ENCODE data around the gene KRTAP4-7. TPM values are rescaled to one million over a fixed set of nuclear protein-coding genes. Genes with fewer than 3 reads are reported as not detected.

Gene KRTAP4-7
- total RNA-seq, 3 donors from 2014 or later = not detected

DNA sequence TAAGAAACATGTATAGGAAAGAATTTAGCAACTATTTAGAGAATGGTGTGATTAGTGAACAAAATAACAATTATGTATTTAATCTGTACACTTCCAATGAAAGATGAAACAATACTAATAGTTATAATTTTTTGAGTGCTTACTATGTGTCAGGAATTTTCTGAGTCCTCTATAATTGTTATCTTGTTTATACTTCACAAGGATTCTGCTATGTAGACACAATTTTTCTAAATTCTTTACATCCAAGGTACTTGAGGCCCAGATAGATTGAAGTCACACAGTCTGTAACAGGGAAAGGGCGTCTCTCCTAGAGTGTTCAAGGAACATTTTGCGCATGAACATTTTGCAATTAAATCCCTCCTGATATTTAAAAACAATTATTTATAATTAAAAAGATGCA, 41.1 kb downstream of the KRTAP4-7 start:
- DNase-seq (no peak), ATAC-seq (no peak)
- no peak overlapping the region for H3K4me3 ChIP-seq
- TF ChIP-seq, protein P1, sequence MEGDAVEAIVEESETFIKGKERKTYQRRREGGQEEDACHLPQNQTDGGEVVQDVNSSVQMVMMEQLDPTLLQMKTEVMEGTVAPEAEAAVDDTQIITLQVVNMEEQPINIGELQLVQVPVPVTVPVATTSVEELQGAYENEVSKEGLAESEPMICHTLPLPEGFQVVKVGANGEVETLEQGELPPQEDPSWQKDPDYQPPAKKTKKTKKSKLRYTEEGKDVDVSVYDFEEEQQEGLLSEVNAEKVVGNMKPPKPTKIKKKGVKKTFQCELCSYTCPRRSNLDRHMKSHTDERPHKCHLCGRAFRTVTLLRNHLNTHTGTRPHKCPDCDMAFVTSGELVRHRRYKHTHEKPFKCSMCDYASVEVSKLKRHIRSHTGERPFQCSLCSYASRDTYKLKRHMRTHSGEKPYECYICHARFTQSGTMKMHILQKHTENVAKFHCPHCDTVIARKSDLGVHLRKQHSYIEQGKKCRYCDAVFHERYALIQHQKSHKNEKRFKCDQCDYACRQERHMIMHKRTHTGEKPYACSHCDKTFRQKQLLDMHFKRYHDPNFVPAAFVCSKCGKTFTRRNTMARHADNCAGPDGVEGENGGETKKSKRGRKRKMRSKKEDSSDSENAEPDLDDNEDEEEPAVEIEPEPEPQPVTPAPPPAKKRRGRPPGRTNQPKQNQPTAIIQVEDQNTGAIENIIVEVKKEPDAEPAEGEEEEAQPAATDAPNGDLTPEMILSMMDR (IDR thresholded peaks at IDR 0.05) = no peak
- H3K36me3 ChIP-seq (ENCODE audit: low read depth) = no peaks in the 10 kb centered on the region
- intact Hi-C loops (cut with DNase I, micrococcal nuclease) = no loop called here
- no peaks in the 10 kb centered on the region for H3K4me1 ChIP-seq (ENCODE audit: low read depth)
- H3K9me3 ChIP-seq = no peaks in the 10 kb centered on the region

DNA sequence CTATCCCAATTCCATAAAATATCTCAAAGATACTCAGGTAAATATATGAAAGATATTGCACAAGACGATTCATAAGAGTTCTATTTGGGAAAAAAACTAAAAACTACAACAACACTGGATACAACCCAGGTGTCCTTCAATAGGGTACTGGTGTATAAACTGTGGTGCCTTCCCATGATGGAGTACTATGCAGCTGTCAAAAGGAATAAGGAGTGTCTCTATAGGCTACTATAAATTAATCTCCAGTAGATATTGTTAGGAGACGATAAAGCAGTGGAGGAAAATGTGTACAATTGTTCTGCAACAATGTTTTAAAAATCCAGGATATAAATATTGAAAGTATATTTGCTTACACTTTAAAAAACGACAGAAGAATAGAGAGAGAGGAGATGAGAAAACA, 42.5 kb downstream of the KRTAP4-7 start:
- Histone ChIP-seq H3K4me3 (no peak overlapping the region), H3K4me1 (ENCODE audit: low read depth) (no peaks in the 10 kb centered on the region), H3K36me3 (ENCODE audit: low read depth) (no peaks in the 10 kb centered on the region), H3K9me3 (no peaks in the 10 kb centered on the region)
- no peak for DNase-seq
- no peak for ATAC-seq
- TF ChIP-seq, protein P1 (IDR thresholded peaks at IDR 0.05) = no peak
- intact Hi-C loops (cut with DNase I, micrococcal nuclease) = no loop called here

- no peaks in the 10 kb centered on the region for H3K4me1 ChIP-seq (ENCODE audit: low read depth)
- ATAC-seq (no peak), DNase-seq (no peak)
- no peaks in the 10 kb centered on the region for H3K36me3 ChIP-seq (ENCODE audit: low read depth)
- no peak overlapping the region for H3K4me3 ChIP-seq
- H3K9me3 ChIP-seq = no peaks in the 10 kb centered on the region
- intact Hi-C loops (cut with DNase I, micrococcal nuclease) = no loop called here
- TF ChIP-seq, protein P1 (IDR thresholded peaks at IDR 0.05) = no peak
Observed at GRCh38 chr17:41127371-41127770, 43.4 kb downstream of the KRTAP4-7 start.

DNA sequence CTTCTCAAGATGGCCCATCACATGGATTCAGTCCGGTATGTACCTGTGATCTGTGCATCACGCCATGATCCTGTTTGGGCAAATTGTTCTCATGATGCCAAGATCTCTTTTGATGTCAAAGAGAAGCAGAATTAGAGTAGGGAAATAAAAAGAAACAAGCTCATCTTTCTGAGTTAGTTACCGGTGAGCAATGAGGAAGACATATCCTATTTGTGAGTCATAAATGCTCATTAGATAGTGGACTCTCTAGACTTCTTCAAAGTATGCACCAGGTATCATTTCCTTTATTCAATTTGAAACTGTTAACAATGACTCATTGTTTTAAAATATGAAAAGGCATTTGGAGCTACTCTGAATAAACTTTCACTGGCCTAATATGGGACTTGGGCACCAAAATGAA, 48.0 kb downstream of the KRTAP4-7 start:
- Histone ChIP-seq H3K4me3 (no peak overlapping the region), H3K9me3 (no peaks in the 10 kb centered on the region), H3K4me1 (ENCODE audit: low read depth) (no peaks in the 10 kb centered on the region), H3K36me3 (ENCODE audit: low read depth) (no peaks in the 10 kb centered on the region)
- intact Hi-C loops (cut with DNase I, micrococcal nuclease) = no loop called here
- DNase-seq (no peak), ATAC-seq (no peak)
- TF ChIP-seq, protein P1 (IDR thresholded peaks at IDR 0.05) = no peak

- intact Hi-C loops (cut with DNase I, micrococcal nuclease) = no loop called here
- DNase-seq = no peak
- H3K9me3 ChIP-seq = no peaks in the 10 kb centered on the region
- H3K4me3 ChIP-seq = no peak overlapping the region
- no peaks in the 10 kb centered on the region for H3K36me3 ChIP-seq (ENCODE audit: low read depth)
- TF ChIP-seq, protein P1 (IDR thresholded peaks at IDR 0.05) = no peak
- H3K4me1 ChIP-seq (ENCODE audit: low read depth) = no peaks in the 10 kb centered on the region
- no peak for ATAC-seq
Observed at GRCh38 chr17:41133880-41134735, 50.2 kb downstream of the KRTAP4-7 start.

Other genes starting within 250 kb of the KRTAP4-7 start
- gene KRT12, start 216.9 kb upstream of the KRTAP4-7 start, total RNA-seq = 1 to 10 TPM in 2 of 3 donors, under 1 TPM in 1; 0.80 to 6.0 (median 2.5) TPM
- 1,000 to 10,000 TPM in 2 of 3 donors, 100 to 1,000 TPM in 1; 553 to 1,810 (median 1,312) TPM for gene KRT20, start 198.9 kb upstream of the KRTAP4-7 start, total RNA-seq
- under 1 TPM in 1 of 3 donors, not detected in 2; 0.53 TPM for gene KRT23, start 146.5 kb upstream of the KRTAP4-7 start, total RNA-seq
- under 1 TPM in 1 of 3 donors, not detected in 2; 0.52 TPM for gene KRT39, start 117.2 kb upstream of the KRTAP4-7 start, total RNA-seq
- under 1 TPM in 1 of 3 donors, not detected in 2; 0.22 TPM for gene KRT40, start 99.8 kb upstream of the KRTAP4-7 start, total RNA-seq
- gene KRTAP3-3, start 90.0 kb upstream of the KRTAP4-7 start, total RNA-seq = not detected
- gene KRTAP3-2, start 84.2 kb upstream of the KRTAP4-7 start, total RNA-seq = not detected
- gene KRTAP3-1, start 75.0 kb upstream of the KRTAP4-7 start, total RNA-seq = not detected
- gene KRTAP1-5, start 56.9 kb upstream of the KRTAP4-7 start, total RNA-seq = not detected
- not detected for gene KRTAP1-4, start 54.0 kb upstream of the KRTAP4-7 start, total RNA-seq
- gene KRTAP1-3, start 49.3 kb upstream of the KRTAP4-7 start, total RNA-seq = not detected
- not detected for gene KRTAP1-1, start 42.7 kb upstream of the KRTAP4-7 start, total RNA-seq
- gene KRTAP2-1, start 36.8 kb upstream of the KRTAP4-7 start, total RNA-seq = not detected
- not detected for gene KRTAP2-2, start 28.9 kb upstream of the KRTAP4-7 start, total RNA-seq
- not detected for gene KRTAP2-3, start 24.0 kb upstream of the KRTAP4-7 start, total RNA-seq
- gene KRTAP2-4, start 18.3 kb upstream of the KRTAP4-7 start, total RNA-seq = not detected
- gene KRTAP4-8, start 14.0 kb downstream of the KRTAP4-7 start, total RNA-seq = not detected
- not detected for gene KRTAP4-16, start 18.1 kb downstream of the KRTAP4-7 start, total RNA-seq
- gene KRTAP4-9, start 21.2 kb downstream of the KRTAP4-7 start, total RNA-seq = not detected
- gene KRTAP4-11, start 34.2 kb downstream of the KRTAP4-7 start, total RNA-seq = not detected
- not detected for gene KRTAP4-12, start 40.0 kb downstream of the KRTAP4-7 start, total RNA-seq
- not detected for gene KRTAP4-6, start 56.4 kb downstream of the KRTAP4-7 start, total RNA-seq
- not detected for gene KRTAP4-5, start 65.7 kb downstream of the KRTAP4-7 start, total RNA-seq
- gene KRTAP4-4, start 76.6 kb downstream of the KRTAP4-7 start, total RNA-seq = not detected
- not detected for gene KRTAP4-3, start 84.1 kb downstream of the KRTAP4-7 start, total RNA-seq
- not detected for gene KRTAP4-2, start 94.1 kb downstream of the KRTAP4-7 start, total RNA-seq
- gene KRTAP4-1, start 100.8 kb downstream of the KRTAP4-7 start, total RNA-seq = under 1 TPM in 1 of 3 donors, not detected in 2; 0.84 TPM
- not detected for gene KRTAP9-1, start 105.7 kb downstream of the KRTAP4-7 start, total RNA-seq
- gene KRTAP9-2, start 142.5 kb downstream of the KRTAP4-7 start, total RNA-seq = not detected
- not detected for gene KRTAP9-3, start 148.3 kb downstream of the KRTAP4-7 start, total RNA-seq
- not detected for gene KRTAP9-8, start 153.8 kb downstream of the KRTAP4-7 start, total RNA-seq
- not detected for gene KRTAP9-4, start 165.5 kb downstream of the KRTAP4-7 start, total RNA-seq
- not detected for gene KRTAP9-9, start 171.2 kb downstream of the KRTAP4-7 start, total RNA-seq
- not detected for gene KRTAP9-6, start 181.2 kb downstream of the KRTAP4-7 start, total RNA-seq
- not detected for gene KRTAP9-7, start 191.5 kb downstream of the KRTAP4-7 start, total RNA-seq
- not detected for gene KRTAP29-1, start 218.7 kb downstream of the KRTAP4-7 start, total RNA-seq
- gene KRTAP16-1, start 225.2 kb downstream of the KRTAP4-7 start, total RNA-seq = not detected
- not detected for gene KRTAP17-1, start 231.6 kb downstream of the KRTAP4-7 start, total RNA-seq